Measurements from ENCODE around the gene TMEM150A.

TMEM150A gene

DNA sequence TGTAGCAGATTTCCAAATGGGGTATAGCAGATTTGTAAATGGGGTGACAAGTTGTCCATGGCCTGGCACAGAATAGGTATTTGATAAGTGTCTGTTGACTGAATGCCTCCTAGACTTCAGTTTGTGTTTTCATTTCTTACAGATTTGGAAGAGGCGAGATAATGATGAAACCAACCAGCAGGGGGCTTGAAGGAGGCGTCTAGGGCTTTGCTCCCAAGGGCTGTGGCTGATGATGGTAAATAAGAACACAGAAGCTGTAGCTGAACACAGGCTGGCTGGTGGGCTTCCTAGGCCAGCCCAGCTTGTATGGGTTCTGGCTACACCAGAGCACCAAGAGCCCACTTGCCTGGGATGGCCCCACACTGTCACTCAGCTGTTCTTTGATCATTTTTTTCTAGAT, 46.1 kb upstream of the TMEM150A start:
- no peak for DNase-seq
- no peaks in the 10 kb centered on the region for H3K9me3 Mint-ChIP-seq
- peak; percentile 2 for TF ChIP-seq CTCF (IDR thresholded peaks at IDR 0.05)
- H3K4me3 Mint-ChIP-seq = no peak overlapping the region
- H3K4me1 Mint-ChIP-seq = no peaks in the 10 kb centered on the region
- no peaks in the 10 kb centered on the region for H3K27me3 Mint-ChIP-seq (ENCODE audit: low read depth, poor library complexity)
- H3K27ac Mint-ChIP-seq = no peak overlapping the region
- H3K36me3 Mint-ChIP-seq (ENCODE audit: low read depth) = peaks cover 67% of the 10 kb centered on the region

GRCh38 chr2:85647823-85648526, 45.5 kb upstream of the TMEM150A start:
- H3K27ac Mint-ChIP-seq = no peak overlapping the region

GRCh38 chr2:85646166-85646565, 43.7 kb upstream of the TMEM150A start:
- Mint-ChIP-seq H3K4me1 (no peaks in the 10 kb centered on the region), H3K36me3 (ENCODE audit: low read depth) (peaks cover 70% of the 10 kb centered on the region), H3K27me3 (ENCODE audit: low read depth, poor library complexity) (no peaks in the 10 kb centered on the region), H3K27ac (no peak overlapping the region), H3K4me3 (no peak overlapping the region), H3K9me3 (no peaks in the 10 kb centered on the region)
- DNase-seq = no peak
- no peak for TF ChIP-seq CTCF (IDR thresholded peaks at IDR 0.05)

More at GRCh38 chr2:85647823-85648526, 45.5 kb upstream of the TMEM150A start:
- Mint-ChIP-seq H3K4me3 (no peak overlapping the region), H3K9me3 (no peaks in the 10 kb centered on the region), H3K4me1 (no peaks in the 10 kb centered on the region), H3K27me3 (ENCODE audit: low read depth, poor library complexity) (no peaks in the 10 kb centered on the region), H3K36me3 (ENCODE audit: low read depth) (peaks cover 68% of the 10 kb centered on the region)
- DNase-seq = no peak
- no peak for TF ChIP-seq CTCF (IDR thresholded peaks at IDR 0.05)

DNA sequence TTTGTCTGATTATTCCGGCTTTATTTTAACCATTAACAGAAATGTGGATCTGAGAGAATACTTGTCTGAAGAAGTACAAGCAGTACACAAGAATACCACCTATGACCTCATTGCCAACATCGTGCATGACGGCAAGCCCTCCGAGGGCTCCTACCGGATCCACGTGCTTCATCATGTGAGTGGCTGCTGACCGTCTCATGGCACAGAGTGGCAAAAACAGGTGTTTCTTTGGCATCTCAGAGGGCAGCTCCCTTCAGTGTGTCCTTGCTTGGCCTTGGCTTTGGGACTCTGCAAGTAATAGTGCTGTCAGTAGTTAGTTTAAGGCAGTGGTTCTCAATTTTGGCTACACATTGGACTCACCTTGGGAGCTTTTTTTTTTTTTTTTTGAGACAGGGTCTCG, 42.4 kb upstream of the TMEM150A start:
- peaks cover 74% of the 10 kb centered on the region for H3K36me3 Mint-ChIP-seq (ENCODE audit: low read depth)
- no peaks in the 10 kb centered on the region for H3K9me3 Mint-ChIP-seq
- no peak overlapping the region for H3K27ac Mint-ChIP-seq
- H3K27me3 Mint-ChIP-seq (ENCODE audit: low read depth, poor library complexity) = no peaks in the 10 kb centered on the region
- no peak overlapping the region for H3K4me3 Mint-ChIP-seq
- no peaks in the 10 kb centered on the region for H3K4me1 Mint-ChIP-seq
- DNase-seq = no peak
- TF ChIP-seq CTCF (IDR thresholded peaks at IDR 0.05) = no peak

GRCh38 chr2:85642725-85643124, 40.2 kb upstream of the TMEM150A start:
- Mint-ChIP-seq H3K4me3 (no peak overlapping the region), H3K27ac (no peak overlapping the region), H3K36me3 (ENCODE audit: low read depth) (peaks cover 67% of the 10 kb centered on the region), H3K27me3 (ENCODE audit: low read depth, poor library complexity) (no peaks in the 10 kb centered on the region), H3K4me1 (no peaks in the 10 kb centered on the region), H3K9me3 (no peaks in the 10 kb centered on the region)
- TF ChIP-seq CTCF (IDR thresholded peaks at IDR 0.05) = no peak
- DNase-seq = no peak

DNA sequence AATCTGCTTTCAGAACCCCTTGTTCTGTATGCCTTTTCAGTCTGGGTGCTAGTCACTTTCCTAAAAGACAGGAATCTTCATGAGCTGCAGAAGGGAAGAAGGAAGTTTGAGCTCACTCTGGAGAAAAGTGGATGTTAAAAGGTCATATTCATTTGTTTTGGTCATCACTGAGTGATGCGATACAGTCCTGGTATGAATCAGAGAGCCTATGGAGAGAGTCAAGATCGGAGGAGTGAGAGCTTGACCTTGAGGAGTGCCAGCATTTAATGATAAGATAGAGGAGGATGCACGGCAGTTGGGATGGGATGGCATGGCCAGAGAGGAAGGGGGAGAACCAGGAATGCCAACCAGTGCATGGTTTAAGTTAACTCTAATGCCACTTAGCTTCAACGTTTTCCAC, 33.1 kb upstream of the TMEM150A start:
- DNase-seq = no peak
- Mint-ChIP-seq H3K27me3 (ENCODE audit: low read depth, poor library complexity) (peaks cover 2% of the 10 kb centered on the region), H3K27ac (peak overlapping the region; percentile 76), H3K9me3 (no peaks in the 10 kb centered on the region), H3K4me1 (no peaks in the 10 kb centered on the region), H3K36me3 (ENCODE audit: low read depth) (peaks cover 73% of the 10 kb centered on the region), H3K4me3 (no peak overlapping the region)
- TF ChIP-seq CTCF (IDR thresholded peaks at IDR 0.05) = no peak

All from nephron progenitor cell (in vitro differentiated cells).